GM12878 (cell line): ENCODE data around the gene SRSF12.

Experiments used
- EP300 ChIP-seq, 2 experiments: fragments of 150-350 bp in 1 of 2; IDR thresholded peaks; 2 replicates each; pipeline ENCODE4 v1.6.1; 2011 to 2012; ENCODE audit warnings: low read depth in 2 of 2, low read length in 2 of 2, borderline replicate concordance in 1 of 2, improper control_type of control experiment in 1 of 2, inconsistent platforms in 1 of 2; ENCODE audit not compliant: control insufficient read depth in 1 of 2
- MYC ChIP-seq: IDR thresholded peaks from 2 replicates; pipeline ENCODE4 v1.6.1; 2011; ENCODE audit warnings: mild to moderate bottlenecking, low read length, moderate library complexity, inconsistent platforms; ENCODE audit not compliant: insufficient read depth, insufficient replicate concordance, insufficient read length, severe bottlenecking
- POLR2A ChIP-seq: IDR thresholded peaks from 2 replicates; pipeline ENCODE4 v1.6.1; 2011; ENCODE audit warnings: low read depth, mild to moderate bottlenecking, low read length
- TF ChIP-seq, protein P1 (sequence below), 3 experiments: IDR thresholded peaks in 2 of 3; conservative IDR thresholded peaks in 1 of 3; 2 replicates each; pipeline ENCODE4 v1.5.1; 2011; ENCODE audit warnings: low read depth in 3 of 3, low read length in 3 of 3, mild to moderate bottlenecking in 3 of 3, control low read depth in 2 of 3, moderate library complexity in 2 of 3, inconsistent platforms in 1 of 3, mixed read lengths in 1 of 3; ENCODE audit not compliant: control insufficient read depth in 2 of 3, insufficient read depth in 1 of 3; ENCODE audit errors: extremely low read depth in 1 of 3
- TF ChIP-seq, protein P2 (sequence below): fragments of 450-650 bp; IDR thresholded peaks from 2 replicates; pipeline ENCODE4 v1.6.1; 2016; ENCODE audit warnings: mild to moderate bottlenecking, moderate library complexity, borderline replicate concordance

DNA sequence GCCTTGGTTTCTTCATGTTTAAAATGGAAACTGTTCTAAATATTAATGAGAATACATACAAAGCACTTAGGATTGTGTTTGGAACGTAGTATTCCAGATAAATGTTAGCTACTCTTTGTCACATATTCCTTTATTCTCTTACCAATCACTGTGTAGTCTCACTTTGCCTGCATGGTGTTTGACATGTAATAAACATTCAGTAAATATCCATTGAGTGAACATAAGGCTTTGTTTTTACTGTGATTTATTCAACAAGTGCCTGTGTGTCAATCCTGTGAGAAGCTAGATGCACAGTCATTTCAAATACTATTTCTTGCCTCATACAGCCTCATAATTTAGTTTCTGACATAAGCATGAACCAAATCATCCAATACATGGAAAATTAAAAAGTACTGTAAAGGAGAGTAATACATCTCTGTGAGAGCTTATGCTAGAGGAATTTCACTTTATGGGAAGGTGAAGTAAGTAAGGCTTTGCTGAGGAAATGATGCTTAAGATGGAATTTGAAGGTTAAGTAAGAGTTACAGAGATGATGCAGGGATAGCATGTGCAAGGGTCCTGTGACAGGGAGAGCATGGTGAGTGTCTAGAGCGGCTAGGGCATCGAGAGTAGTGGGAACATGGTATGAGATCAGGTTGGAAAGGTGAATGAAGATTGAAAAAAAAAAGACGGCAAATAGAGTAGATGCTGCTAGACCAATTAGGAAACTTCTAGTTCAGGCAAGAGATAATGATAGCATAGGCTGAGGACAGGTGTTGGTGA lies 42.6 kb upstream of the SRSF12 start:
- no peak for TF ChIP-seq POLR2A
- TF ChIP-seq MYC = no peak
- no peak for TF ChIP-seq EP300 (IDR thresholded peaks at IDR 0.05; ENCODE audit: borderline replicate concordance in 1 of 2, control insufficient read depth in 1 of 2, low read depth in 2 of 2, low read length in 2 of 2)
- TF ChIP-seq, protein P1, sequence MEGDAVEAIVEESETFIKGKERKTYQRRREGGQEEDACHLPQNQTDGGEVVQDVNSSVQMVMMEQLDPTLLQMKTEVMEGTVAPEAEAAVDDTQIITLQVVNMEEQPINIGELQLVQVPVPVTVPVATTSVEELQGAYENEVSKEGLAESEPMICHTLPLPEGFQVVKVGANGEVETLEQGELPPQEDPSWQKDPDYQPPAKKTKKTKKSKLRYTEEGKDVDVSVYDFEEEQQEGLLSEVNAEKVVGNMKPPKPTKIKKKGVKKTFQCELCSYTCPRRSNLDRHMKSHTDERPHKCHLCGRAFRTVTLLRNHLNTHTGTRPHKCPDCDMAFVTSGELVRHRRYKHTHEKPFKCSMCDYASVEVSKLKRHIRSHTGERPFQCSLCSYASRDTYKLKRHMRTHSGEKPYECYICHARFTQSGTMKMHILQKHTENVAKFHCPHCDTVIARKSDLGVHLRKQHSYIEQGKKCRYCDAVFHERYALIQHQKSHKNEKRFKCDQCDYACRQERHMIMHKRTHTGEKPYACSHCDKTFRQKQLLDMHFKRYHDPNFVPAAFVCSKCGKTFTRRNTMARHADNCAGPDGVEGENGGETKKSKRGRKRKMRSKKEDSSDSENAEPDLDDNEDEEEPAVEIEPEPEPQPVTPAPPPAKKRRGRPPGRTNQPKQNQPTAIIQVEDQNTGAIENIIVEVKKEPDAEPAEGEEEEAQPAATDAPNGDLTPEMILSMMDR (IDR thresholded peaks at IDR 0.05 in 2 of 3, conservative IDR thresholded peaks at IDR 0.05 in 1 of 3; ENCODE audit: control insufficient read depth in 2 of 3, extremely low read depth in 1 of 3, insufficient read depth in 1 of 3, low read depth in 3 of 3, low read length in 3 of 3) = no peak
- TF ChIP-seq, protein P2, sequence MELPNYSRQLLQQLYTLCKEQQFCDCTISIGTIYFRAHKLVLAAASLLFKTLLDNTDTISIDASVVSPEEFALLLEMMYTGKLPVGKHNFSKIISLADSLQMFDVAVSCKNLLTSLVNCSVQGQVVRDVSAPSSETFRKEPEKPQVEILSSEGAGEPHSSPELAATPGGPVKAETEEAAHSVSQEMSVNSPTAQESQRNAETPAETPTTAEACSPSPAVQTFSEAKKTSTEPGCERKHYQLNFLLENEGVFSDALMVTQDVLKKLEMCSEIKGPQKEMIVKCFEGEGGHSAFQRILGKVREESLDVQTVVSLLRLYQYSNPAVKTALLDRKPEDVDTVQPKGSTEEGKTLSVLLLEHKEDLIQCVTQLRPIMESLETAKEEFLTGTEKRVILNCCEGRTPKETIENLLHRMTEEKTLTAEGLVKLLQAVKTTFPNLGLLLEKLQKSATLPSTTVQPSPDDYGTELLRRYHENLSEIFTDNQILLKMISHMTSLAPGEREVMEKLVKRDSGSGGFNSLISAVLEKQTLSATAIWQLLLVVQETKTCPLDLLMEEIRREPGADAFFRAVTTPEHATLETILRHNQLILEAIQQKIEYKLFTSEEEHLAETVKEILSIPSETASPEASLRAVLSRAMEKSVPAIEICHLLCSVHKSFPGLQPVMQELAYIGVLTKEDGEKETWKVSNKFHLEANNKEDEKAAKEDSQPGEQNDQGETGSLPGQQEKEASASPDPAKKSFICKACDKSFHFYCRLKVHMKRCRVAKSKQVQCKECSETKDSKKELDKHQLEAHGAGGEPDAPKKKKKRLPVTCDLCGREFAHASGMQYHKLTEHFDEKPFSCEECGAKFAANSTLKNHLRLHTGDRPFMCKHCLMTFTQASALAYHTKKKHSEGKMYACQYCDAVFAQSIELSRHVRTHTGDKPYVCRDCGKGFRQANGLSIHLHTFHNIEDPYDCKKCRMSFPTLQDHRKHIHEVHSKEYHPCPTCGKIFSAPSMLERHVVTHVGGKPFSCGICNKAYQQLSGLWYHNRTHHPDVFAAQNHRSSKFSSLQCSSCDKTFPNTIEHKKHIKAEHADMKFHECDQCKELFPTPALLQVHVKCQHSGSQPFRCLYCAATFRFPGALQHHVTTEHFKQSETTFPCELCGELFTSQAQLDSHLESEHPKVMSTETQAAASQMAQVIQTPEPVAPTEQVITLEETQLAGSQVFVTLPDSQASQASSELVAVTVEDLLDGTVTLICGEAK = no peak
